Gastroesophageal sphincter (tissue), 4 donors: ENCODE measurements around the gene PCDHGA7. TPM values are rescaled to one million over a fixed set of nuclear protein-coding genes. Genes with fewer than 3 reads are reported as not detected.

Experiments used
- ATAC-seq: fragments of 150-250 bp; one replicate; pipeline ENCODE4 v1.9.1; 2016; ENCODE audit warnings: mild to moderate bottlenecking, moderate library complexity
- H3K27ac ChIP-seq, 4 donors: fragments of 200-600 bp; sonication (generic) in 3 of 4; 1 replicate in 3 of 4; 2 replicates in 1 of 4; pipeline ENCODE4 v1.5.1; 2016 to 2019
- H3K27me3 ChIP-seq: fragments of 200-600 bp; sonication (generic); one replicate; pipeline ENCODE4 v1.5.1; 2019
- H3K36me3 ChIP-seq, 2 donors: fragments of 200-600 bp; sonication (generic); one replicate each; pipeline ENCODE4 v1.5.1; 2019; ENCODE audit warnings: control low read depth in 1 of 2
- H3K4me1 ChIP-seq, 3 donors: fragments of 200-600 bp; sonication (generic); 1 replicate in 2 of 3; 2 replicates in 1 of 3; pipeline ENCODE4 v1.5.1; 2016 to 2019; ENCODE audit warnings: control low read depth in 2 of 3
- H3K4me3 ChIP-seq, 2 donors: fragments of 200-600 bp; sonication (generic); one replicate each; pipeline ENCODE4 v1.5.1; 2019; ENCODE audit warnings: mild to moderate bottlenecking in 1 of 2, moderate library complexity in 1 of 2
- H3K9me3 ChIP-seq, 3 donors: fragments of 200-600 bp; sonication (generic); one replicate each; pipeline ENCODE4 v1.5.1; 2017 to 2019; ENCODE audit warnings: control low read depth in 2 of 3
- EP300 ChIP-seq: sonication (generic); formaldehyde crosslinking; IDR thresholded peaks from one replicate; pipeline ENCODE4 v1.6.1; 2017; ENCODE audit warnings: antibody characterized with exemption, mild to moderate bottlenecking
- POLR2A ChIP-seq, 2 donors: fragments of 450-650 bp; IDR thresholded peaks; one replicate each; pipeline ENCODE4 v1.6.1; 2017; ENCODE audit warnings: antibody characterized with exemption in 2 of 2, mild to moderate bottlenecking in 2 of 2, moderate library complexity in 1 of 2
- POLR2AphosphoS5 ChIP-seq: sonication (generic); formaldehyde crosslinking; IDR thresholded peaks from one replicate; pipeline ENCODE4 v1.6.1; 2017; ENCODE audit warnings: antibody characterized with exemption
- WGBS, 2 donors: methylation state at CpG; one replicate each; pipeline ENCODE4 v1.1.5; 2018; ENCODE audit warnings: low coverage in 1 of 2; 5-methylcytosine and 5-hydroxymethylcytosine counted together
- total RNA-seq, 4 donors: library from RNA; depleted of rRNA; stranded (reverse); fragments of >200 nt; gene quantifications; one replicate each; pipeline ENCODE4 v1.1.0, GENCODE V29; 2016
- TF ChIP-seq, protein P1 (sequence below), 4 experiments: fragments of 200-600 bp in 2 of 4; fragments of 450-650 bp in 2 of 4; sonication (generic) in 1 of 4; IDR thresholded peaks; one replicate each; pipeline ENCODE4 v1.5.1; 2017 to 2019; ENCODE audit warnings: antibody characterized with exemption in 4 of 4, mild to moderate bottlenecking in 2 of 4, moderate library complexity in 2 of 4

Gene PCDHGA7
- total RNA-seq, 4 donors from 2014 or later: 2.7 to 14.3 (median 7.6) TPM

DNA sequence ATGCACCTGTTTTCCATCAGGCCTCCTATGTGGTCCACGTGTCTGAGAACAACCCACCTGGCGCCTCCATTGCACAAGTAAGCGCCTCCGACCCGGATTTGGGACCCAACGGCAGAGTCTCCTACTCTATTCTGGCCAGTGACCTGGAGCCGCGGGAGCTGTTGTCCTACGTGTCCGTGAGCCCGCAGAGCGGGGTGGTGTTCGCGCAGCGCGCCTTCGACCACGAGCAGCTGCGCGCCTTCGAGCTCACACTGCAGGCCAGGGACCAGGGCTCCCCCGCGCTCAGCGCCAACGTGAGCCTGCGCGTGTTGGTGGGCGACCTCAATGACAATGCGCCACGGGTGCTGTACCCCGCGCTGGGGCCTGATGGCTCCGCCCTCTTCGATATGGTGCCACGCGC, 31.0 kb upstream of the PCDHGA7 start:
- Histone ChIP-seq H3K27me3 (peaks cover 39% of the 10 kb centered on the region), H3K27ac (no peak overlapping the region), H3K9me3 (peaks cover 0 to 96% (median 0%) of the 10 kb centered on the region in 3 donors), H3K4me1 (no peaks in the 10 kb centered on the region), H3K4me3 (no peak overlapping the region), H3K36me3 (peaks cover 0 to 23% of the 10 kb centered on the region in 2 donors)
- no peak for ATAC-seq
- 20% methylated on average over 1 of the region's 36 CpGs; no CpG with 5 or more reads in 1 of the 2 donors for WGBS, 2 donors
- TF ChIP-seq EP300 (no peak), POLR2A (IDR thresholded peaks at IDR 0.05) (no peak), POLR2AphosphoS5 (no peak)
- TF ChIP-seq, protein P1, sequence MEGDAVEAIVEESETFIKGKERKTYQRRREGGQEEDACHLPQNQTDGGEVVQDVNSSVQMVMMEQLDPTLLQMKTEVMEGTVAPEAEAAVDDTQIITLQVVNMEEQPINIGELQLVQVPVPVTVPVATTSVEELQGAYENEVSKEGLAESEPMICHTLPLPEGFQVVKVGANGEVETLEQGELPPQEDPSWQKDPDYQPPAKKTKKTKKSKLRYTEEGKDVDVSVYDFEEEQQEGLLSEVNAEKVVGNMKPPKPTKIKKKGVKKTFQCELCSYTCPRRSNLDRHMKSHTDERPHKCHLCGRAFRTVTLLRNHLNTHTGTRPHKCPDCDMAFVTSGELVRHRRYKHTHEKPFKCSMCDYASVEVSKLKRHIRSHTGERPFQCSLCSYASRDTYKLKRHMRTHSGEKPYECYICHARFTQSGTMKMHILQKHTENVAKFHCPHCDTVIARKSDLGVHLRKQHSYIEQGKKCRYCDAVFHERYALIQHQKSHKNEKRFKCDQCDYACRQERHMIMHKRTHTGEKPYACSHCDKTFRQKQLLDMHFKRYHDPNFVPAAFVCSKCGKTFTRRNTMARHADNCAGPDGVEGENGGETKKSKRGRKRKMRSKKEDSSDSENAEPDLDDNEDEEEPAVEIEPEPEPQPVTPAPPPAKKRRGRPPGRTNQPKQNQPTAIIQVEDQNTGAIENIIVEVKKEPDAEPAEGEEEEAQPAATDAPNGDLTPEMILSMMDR (IDR thresholded peaks at IDR 0.05): no peak

DNA sequence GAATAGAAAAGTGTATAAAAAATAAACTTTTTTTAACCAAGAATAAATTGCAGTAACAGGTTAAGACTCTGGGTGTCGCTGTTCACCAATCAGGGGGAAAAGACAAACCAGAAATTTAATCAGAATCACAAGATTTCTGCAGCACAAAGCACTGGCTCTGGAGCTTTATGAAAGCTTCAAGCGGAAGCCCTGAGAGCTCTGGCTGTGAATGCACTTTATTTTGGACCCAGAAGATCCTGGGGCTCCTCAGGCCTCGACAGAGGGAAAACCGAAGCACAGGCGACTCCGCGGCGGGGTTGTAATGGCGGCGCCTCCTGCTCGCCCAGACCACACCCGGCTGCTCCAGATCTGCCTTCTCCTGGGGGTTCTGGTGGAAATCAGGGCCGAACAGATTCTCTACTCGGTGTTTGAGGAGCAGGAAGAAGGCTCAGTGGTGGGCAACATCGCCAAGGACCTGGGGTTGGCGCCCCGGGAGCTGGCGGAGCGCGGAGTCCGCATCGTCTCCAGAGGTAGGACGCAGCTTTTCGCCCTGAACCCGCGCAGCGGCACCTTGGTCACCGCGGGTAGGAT, 27.6 kb upstream of the PCDHGA7 start, which contains the start of gene PCDHGA4:
TSS of gene PCDHGA4 (plus strand) at position 122 of the 570 bp plus-strand sequence. CDS start at position 209, 87 bp downstream.
- TF ChIP-seq, protein P1 (IDR thresholded peaks at IDR 0.05): peak in 3 of 4 experiments; percentile 14 to 47 (median 23)
- no peak for TF ChIP-seq EP300
- Histone ChIP-seq H3K4me1 (no peaks in the 10 kb centered on the region), H3K4me3 (peak within 1 kb of the TSS; percentile 0 to 38), H3K36me3 (peaks cover 0 to 28% of the 10 kb centered on the region in 2 donors), H3K9me3 (peaks cover 0 to 98% (median 0%) of the 10 kb centered on the region in 3 donors), H3K27ac (no peak within 1 kb of the TSS), H3K27me3 (peaks cover 33% of the 10 kb centered on the region)
- 12 to 20% methylated on average over 5 to 14 of the region's 29 CpGs for WGBS, 2 donors
- no peak for ATAC-seq

DNA sequence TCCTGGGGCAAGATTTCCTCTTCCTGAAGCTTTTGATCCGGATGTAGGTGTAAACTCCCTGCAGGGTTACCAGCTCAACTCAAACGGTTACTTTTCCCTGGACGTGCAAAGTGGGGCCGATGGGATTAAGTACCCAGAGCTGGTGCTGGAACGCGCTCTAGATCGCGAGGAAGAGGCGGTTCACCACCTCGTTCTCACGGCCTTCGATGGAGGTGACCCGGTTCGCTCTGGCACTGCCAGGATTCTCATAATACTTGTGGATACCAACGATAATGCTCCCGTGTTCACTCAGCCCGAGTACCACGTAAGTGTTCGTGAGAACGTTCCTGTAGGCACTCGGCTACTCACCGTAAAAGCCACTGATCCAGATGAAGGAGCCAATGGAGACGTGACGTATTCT, 26.9 kb upstream of the PCDHGA7 start:
- ATAC-seq: no peak
- peaks cover 28% of the 10 kb centered on the region for H3K27me3 ChIP-seq
- H3K4me3 ChIP-seq: peak overlapping the region in 1 of 2 donors; percentile 38
- no peaks in the 10 kb centered on the region for H3K4me1 ChIP-seq
- TF ChIP-seq POLR2AphosphoS5: no peak
- no peak for TF ChIP-seq POLR2A (IDR thresholded peaks at IDR 0.05)
- TF ChIP-seq EP300: no peak
- TF ChIP-seq, protein P1 (IDR thresholded peaks at IDR 0.05): no peak
- 43% methylated on average over 18 of the region's 24 CpGs; no CpG with 5 or more reads in 1 of the 2 donors for WGBS, 2 donors
- H3K9me3 ChIP-seq: peaks cover 0 to 98% (median 0%) of the 10 kb centered on the region in 3 donors
- peaks cover 0 to 26% of the 10 kb centered on the region in 2 donors for H3K36me3 ChIP-seq
- H3K27ac ChIP-seq: no peak overlapping the region

DNA sequence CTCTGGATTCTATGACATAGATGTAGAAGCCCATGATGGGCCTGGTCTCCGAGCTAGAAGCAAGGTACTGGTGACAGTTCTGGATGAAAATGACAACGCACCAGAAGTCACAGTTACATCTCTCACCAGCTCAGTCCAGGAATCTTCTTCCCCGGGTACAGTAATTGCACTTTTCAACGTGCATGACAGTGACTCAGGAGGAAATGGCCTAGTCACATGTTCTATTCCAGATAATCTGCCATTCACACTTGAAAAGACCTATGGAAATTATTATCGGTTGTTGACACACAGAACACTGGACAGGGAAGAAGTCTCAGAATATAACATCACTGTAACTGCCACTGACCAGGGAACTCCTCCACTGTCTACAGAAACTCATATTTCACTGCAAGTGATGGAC, 26.4 kb upstream of the PCDHGA7 start:
- Histone ChIP-seq H3K9me3 (peaks cover 0 to 98% (median under 1%) of the 10 kb centered on the region in 3 donors), H3K27ac (no peak overlapping the region), H3K4me1 (no peaks in the 10 kb centered on the region), H3K36me3 (peaks cover 0 to 26% of the 10 kb centered on the region in 2 donors), H3K27me3 (peaks cover 26% of the 10 kb centered on the region), H3K4me3 (no peak overlapping the region)
- ATAC-seq: no peak
- 66 to 68% methylated on average over 4 to 5 of the region's 5 CpGs for WGBS, 2 donors
- TF ChIP-seq POLR2A (IDR thresholded peaks at IDR 0.05): no peak
- no peak for TF ChIP-seq POLR2AphosphoS5
- TF ChIP-seq, protein P1 (IDR thresholded peaks at IDR 0.05): no peak
- no peak for TF ChIP-seq EP300

DNA sequence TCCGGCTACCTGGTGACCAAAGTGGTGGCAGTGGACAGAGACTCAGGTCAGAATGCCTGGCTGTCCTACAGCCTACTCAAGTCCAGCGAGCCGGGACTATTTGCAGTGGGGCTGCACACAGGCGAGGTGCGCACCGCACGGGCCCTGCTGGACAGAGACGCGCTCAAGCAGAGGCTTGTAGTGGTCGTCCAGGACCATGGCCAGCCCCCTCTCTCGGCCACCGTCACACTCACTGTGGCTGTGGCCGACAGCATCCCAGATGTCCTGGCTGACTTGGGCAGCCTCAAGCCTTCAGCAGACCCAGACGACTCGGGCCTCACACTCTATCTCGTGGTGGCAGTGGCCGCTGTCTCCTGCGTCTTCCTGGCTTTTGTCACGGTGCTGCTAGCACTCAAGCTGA, 25.6 kb upstream of the PCDHGA7 start:
- TF ChIP-seq, protein P1 (IDR thresholded peaks at IDR 0.05): no peak
- TF ChIP-seq EP300 (no peak), POLR2A (IDR thresholded peaks at IDR 0.05) (no peak), POLR2AphosphoS5 (no peak)
- no CpG with 5 or more reads among the region's 19 CpGs for WGBS, 2 donors
- no peak for ATAC-seq
- H3K4me1 ChIP-seq: no peaks in the 10 kb centered on the region
- peaks cover 24% of the 10 kb centered on the region for H3K27me3 ChIP-seq
- no peak overlapping the region for H3K27ac ChIP-seq
- no peak overlapping the region for H3K4me3 ChIP-seq
- peaks cover 0 to 98% (median 4%) of the 10 kb centered on the region in 3 donors for H3K9me3 ChIP-seq
- H3K36me3 ChIP-seq: peaks cover 0 to 26% of the 10 kb centered on the region in 2 donors
